Fibroblast of skin of abdomen (primary cell): ENCODE measurements around the gene IFNA6. TPM values are rescaled to one million over a fixed set of nuclear protein-coding genes. Genes with fewer than 3 reads are reported as not detected.
"Not testable (repeated sequence)": the region's sequence is repeated elsewhere in the genome, so short reads cannot be mapped to it uniquely, and the experiment has no call there.

Source experiments
- DNase-seq: peaks from one replicate; pipeline ENCODE4 v3.0.0-alpha.2; 2013
- polyA plus RNA-seq, 2 experiments: library from polyadenylated mRNA; unstranded; fragments of 120-200 nt; gene quantifications; one replicate each; pipeline ENCODE4 v1.2.1, GENCODE V29; 2013; ENCODE audit not compliant: insufficient read length in 2 of 2

Gene IFNA6
- polyA plus RNA-seq (2013, experiment 1 of 2; ENCODE audit: insufficient read length): not detected
- not detected for polyA plus RNA-seq (2013, experiment 2 of 2; ENCODE audit: insufficient read length)

DNA sequence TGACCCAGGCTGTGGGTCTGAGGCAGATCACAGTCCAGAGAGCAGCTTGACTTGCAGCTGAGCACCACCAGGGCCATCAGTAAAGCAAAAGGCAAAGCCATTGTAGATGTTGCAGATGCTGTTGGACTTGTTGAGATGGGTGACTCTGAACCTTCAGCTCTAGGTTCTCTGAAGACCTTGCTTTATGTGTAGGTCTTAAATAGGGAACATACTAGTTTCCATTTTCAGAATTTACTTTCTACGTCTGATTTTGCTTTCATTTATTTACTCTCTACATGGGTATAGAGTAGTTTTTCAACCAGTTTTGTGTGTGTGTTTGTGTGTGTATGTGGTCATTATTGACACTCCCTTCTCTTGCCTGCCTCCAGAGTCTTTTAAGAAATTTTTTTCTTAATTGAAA lies at the start of gene IFNA6:
IFNA6 (minus strand) TSS at position 101 of the 400 bp plus-strand sequence; CDS start at position 101, 0 bp downstream.
- DNase-seq: no peak

DNA sequence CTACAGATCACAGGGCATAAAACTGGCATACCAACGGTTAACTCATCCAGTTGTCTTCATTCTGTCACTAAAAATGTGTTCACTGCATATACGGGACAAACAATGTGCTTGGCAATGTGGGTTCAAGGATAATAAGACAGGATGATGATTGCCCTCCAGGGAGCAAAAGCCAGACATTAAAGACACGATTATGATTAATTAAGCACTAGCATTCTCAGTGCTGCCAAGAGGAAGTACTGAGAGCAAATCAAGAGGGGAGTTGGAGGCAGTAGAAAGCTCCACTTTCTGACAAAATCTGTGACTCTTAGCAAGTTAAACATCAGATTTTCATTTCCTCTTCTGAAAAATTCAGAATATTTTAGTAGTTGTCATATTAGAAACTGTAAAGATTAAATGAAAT lies 49.3 kb upstream of the IFNA6 start:
- DNase-seq: no peak

- DNase-seq: no peak
Observed at GRCh38 chr9:21398955-21399489, 48.3 kb upstream of the IFNA6 start.

DNA sequence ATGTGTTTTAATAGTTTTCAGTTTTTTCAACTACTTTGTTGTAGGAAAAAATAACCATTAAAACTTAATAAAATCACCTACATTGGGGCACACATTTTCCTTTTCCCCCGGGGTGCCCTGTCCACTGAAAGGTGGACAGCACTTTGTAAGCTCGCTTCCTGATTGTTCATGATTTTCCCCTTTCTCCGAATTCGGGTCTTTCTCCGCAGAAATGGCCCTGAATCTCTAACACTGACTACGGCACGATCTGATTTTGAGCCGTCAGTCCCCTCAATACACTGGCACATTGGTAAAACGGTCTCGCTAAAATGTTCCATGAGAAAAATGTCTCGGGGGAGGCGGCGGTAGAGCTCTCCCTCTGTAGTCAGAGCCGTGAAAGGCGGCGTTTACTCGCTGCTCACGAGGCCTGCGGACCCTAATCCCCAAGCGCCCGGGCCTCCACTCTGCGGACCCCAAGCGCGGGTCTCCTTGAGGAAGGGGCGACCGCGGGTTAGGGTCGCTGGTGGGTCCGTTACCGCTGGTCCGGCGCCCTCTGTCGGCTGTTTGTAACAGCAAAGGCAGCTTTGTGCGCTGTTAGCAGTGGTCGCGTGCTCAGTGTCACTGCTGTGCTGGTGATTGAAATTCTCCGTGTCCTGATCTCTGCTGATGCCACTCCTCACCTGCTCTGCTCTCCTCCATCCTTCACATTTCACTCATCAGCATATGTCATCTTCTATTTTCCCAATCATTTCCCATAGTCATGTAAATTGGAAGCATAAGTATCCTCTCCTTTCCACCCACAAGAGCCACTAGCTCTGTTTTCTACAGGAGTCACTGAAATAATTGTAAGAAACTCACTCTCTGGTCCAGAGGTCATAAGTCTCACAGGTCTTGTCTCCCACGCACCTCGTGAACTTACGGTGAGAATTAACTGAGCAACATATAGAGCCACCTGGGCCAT lies 45.4 kb upstream of the IFNA6 start:
- peak; percentile 20 for DNase-seq

- peak; percentile 3 for DNase-seq
Observed at GRCh38 chr9:21392270-21392669, 41.6 kb upstream of the IFNA6 start.

- no peak for DNase-seq
Observed at GRCh38 chr9:21385131-21385670, 34.5 kb upstream of the IFNA6 start, which contains the start of gene IFNA2. IFNA2 (minus strand) TSS chr9:21385398; CDS start chr9:21385329, 69 bp downstream.

GRCh38 chr9:21383627-21384026 lies 32.9 kb upstream of the IFNA6 start:
- no peak for DNase-seq

- DNase-seq: no peak
Observed at GRCh38 chr9:21381448-21382339, 31.0 kb upstream of the IFNA6 start.

DNA sequence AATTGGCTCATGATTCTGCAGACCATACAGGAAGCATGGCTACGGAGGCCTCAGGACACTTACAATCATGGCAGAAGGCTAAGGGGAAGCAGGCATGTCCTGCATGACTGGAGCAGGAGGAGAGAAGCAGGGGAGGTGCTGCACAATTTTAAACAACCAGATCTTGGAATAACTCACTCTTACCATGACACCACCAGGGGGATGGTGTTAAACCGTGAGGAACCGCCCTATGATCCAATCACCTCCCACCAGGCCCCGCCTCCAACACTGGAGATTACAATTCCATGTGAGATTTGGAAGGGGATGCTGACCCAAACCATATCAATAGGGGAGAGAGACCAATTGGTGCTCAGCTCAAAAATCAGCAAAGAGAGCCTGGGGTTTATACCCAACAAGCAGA lies 20.8 kb upstream of the IFNA6 start:
- DNase-seq: not testable (repeated sequence)

DNA sequence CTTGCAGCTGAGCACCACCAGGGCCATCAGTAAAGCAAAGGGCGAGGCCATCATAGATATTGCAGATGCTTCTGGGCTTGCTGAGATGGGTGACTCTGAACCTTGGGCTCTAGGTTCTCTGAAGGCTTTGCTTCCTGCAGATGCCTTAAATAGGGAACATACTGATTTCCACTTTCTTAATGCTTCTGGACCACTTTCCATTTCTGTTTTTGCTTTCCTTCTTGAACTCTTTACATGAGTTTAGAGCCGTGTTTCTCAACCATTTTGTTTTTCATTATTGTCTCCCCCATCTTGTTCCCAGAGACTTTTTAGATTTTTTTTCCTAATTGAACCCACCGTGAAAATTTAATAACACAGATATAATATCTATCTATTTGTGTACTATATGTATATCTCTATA lies 17.3 kb upstream of the IFNA6 start, which contains the start of gene IFNA13:
IFNA13 (minus strand) TSS at position 101 of the 400 bp plus-strand sequence; CDS start at position 54, 47 bp downstream.
- no peak for DNase-seq

DNA sequence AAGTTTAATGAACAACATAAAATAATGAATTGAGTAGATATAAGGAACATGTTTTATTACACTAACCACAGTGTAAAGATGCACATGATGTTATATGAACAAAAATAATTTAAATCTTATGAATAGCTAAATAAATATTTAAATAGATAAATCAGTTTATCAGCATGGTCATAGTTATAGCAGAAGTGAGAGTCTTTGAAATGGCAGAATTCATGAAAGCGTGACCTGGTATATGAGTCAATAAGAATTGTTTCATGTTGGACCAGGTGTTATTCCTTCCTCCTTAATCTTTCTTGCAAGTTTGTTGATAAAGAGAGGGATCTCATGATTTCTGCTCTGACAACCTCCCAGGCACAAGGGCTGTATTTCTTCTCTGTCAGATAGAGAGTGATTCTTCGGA lies 16.5 kb upstream of the IFNA6 start:
- not testable (repeated sequence) for DNase-seq

DNA sequence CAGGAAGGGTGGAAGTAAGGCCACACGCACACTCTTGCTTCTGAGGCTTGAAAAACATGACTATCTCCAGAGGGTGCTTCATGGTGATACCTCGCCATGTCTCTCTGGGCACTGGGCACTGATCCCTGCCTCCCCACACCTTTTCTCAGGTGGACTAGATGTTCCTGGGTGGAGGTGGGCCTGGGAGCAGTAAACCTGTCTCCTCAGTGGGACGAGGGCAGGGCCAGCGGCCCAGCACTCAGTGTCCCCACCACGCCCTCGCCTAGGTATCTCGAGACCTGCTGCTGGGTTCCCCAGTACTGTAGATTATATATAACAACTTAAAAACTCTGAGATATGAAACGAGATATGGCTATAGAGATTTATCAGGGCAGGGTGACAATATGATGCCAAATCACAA lies 11.6 kb upstream of the IFNA6 start:
- DNase-seq: no peak

- peak; percentile 29 for DNase-seq
Observed at GRCh38 chr9:21357479-21358460, 7.1 kb upstream of the IFNA6 start.

DNA sequence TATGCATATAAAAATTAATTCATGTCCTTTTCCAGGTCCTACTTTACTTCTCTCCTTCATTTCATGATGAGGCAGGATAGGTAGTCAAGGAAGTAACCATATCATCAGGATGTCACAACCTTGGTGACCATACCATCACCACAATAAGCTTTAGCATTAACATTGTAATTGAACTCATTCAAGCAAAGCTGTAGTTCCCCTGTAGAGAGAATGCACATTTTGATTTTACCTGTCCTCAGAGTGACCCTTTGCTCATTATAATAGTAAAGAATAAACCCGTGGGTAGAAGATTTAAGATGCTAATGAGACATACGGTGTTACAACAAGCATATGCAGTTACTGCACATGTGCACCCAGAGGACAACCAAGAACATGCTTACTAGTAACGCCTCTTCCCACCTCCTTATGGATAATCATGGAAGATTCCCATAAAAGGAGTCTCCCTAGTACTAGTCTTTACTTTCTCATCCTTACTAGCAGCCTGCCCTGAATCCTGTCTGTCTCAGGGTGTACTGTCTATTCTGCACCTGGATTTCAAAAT lies 2.2 kb downstream of the IFNA6 start:
- no peak for DNase-seq

DNA sequence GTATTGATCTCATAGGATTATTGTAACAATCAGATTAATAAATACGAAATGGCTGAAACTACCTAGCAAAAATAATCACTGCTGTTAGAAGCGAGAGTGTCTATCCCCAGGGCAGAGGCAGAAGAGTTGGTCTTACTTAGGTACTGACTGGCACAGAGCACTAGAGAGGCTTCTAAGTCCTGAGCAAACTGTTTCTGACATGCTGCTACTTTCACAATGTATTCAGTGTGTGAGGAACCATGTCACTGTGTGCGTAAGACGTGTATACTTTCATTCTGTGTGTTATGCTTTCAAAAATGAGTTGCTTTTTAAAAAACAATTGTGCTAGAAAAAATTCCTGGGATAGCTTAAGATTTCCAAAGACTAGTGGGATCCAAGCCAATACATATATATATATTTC lies 10.0 kb downstream of the IFNA6 start:
- no peak for DNase-seq

GRCh38 chr9:21336457-21336856 lies 14.2 kb downstream of the IFNA6 start:
- no peak for DNase-seq

GRCh38 chr9:21334701-21335632 lies 15.7 kb downstream of the IFNA6 start, which contains the start of gene KLHL9:
KLHL9 (minus strand) TSS chr9:21335404; CDS start chr9:21334859, 545 bp downstream.
- DNase-seq: peak; percentile 94

GRCh38 chr9:21333226-21333625 lies 17.5 kb downstream of the IFNA6 start:
- no peak for DNase-seq

GRCh38 chr9:21331676-21332402 lies 18.8 kb downstream of the IFNA6 start:
- DNase-seq: no peak
